SKM-1 treated with dmso at 0.1 percent for 144 hours (cell line): ENCODE measurements around the gene RBMXL3.

Experiments used
- DNase-seq: peaks from one replicate; lab custom pipeline; 2025; ENCODE audit not compliant: unreplicated experiment; lab: John Stamatoyannopoulos, UW

The RBMXL3 gene

GRCh38 chrX:115233497-115234455 lies 44.6 kb downstream of the RBMXL3 start, which contains the start of gene LRCH2:
TSS of gene LRCH2 (minus strand) at chrX:115234096. CDS start at chrX:115234041, 55 bp downstream.
- DNase-seq = no peak

GRCh38 chrX:115234461-115234860 lies 45.3 kb downstream of the RBMXL3 start:
- DNase-seq = no peak

- DNase-seq = no peak
These were observed 47.4 kb downstream of the RBMXL3 start for GRCh38 chrX:115236560-115236959.

- DNase-seq = no peak
These were observed 47.8 kb downstream of the RBMXL3 start for GRCh38 chrX:115237056-115237455.
